Osteoblast (primary cell): Measurements from ENCODE around the gene CTNNA2. TPM values are rescaled to one million over a fixed set of nuclear protein-coding genes. Genes with fewer than 3 reads are reported as not detected.

Source experiments
- DNase-seq: peaks from one replicate; pipeline ENCODE4 v3.0.0; 2011; ENCODE audit warnings: low spot score, mixed read lengths; ENCODE audit not compliant: insufficient read length; ENCODE audit errors: missing footprints
- H2AFZ ChIP-seq: 2 replicates; pipeline ENCODE4 v1.6.0; 2011; ENCODE audit warnings: mild to moderate bottlenecking, low read length
- H3K27ac ChIP-seq: 2 replicates; pipeline ENCODE4 v1.5.1; 2011; ENCODE audit warnings: mild to moderate bottlenecking, low read depth, low read length, moderate library complexity
- H3K27me3 ChIP-seq: 2 replicates; pipeline ENCODE4 v1.6.0; 2012; ENCODE audit warnings: mild to moderate bottlenecking, control low read depth, inconsistent platforms, low read length, moderate library complexity; ENCODE audit not compliant: insufficient read depth
- H3K36me3 ChIP-seq: 2 replicates; pipeline ENCODE4 v1.5.1; 2011; ENCODE audit warnings: mild to moderate bottlenecking, low read length, control low read depth, moderate library complexity; ENCODE audit not compliant: insufficient read depth
- H3K4me1 ChIP-seq: 2 replicates; pipeline ENCODE4 v1.5.1; 2011; ENCODE audit warnings: mild to moderate bottlenecking, low read length, control low read depth, moderate library complexity; ENCODE audit not compliant: insufficient read depth
- H3K4me2 ChIP-seq: 2 replicates; pipeline ENCODE4 v1.6.0; 2011; ENCODE audit warnings: mild to moderate bottlenecking, low read length; ENCODE audit not compliant: insufficient read depth
- H3K4me3 ChIP-seq: fragments of 200-600 bp; sonication (generic); 3 replicates; pipeline ENCODE4 v1.5.1; 2012; ENCODE audit warnings: mild to moderate bottlenecking, low read length, inconsistent platforms; ENCODE audit not compliant: insufficient read depth
- H3K79me2 ChIP-seq: 2 replicates; pipeline ENCODE4 v1.6.0; 2012; ENCODE audit warnings: mild to moderate bottlenecking, low read length, control low read depth, inconsistent platforms; ENCODE audit not compliant: insufficient read depth
- H3K9me3 ChIP-seq: 2 replicates; pipeline ENCODE4 v1.5.1; 2011; ENCODE audit warnings: low read depth, low read length, control low read depth
- H4K20me1 ChIP-seq: 2 replicates; pipeline ENCODE4 v1.6.0; 2012; ENCODE audit warnings: mild to moderate bottlenecking, low read length, control low read depth; ENCODE audit not compliant: insufficient read depth
- CTCF ChIP-seq: IDR thresholded peaks from 2 replicates; pipeline ENCODE4 v1.5.1; 2011; ENCODE audit warnings: mild to moderate bottlenecking, low read depth, low read length, moderate library complexity; ENCODE audit errors: extremely low read depth
- total RNA-seq: library from RNA; depleted of rRNA; stranded (reverse); fragments of >200 nt; gene quantifications from 2 replicates; pipeline ENCODE4 v1.2.3, GENCODE V29; 2012

CTNNA2 gene
- total RNA-seq: 0.29 TPM in 1 of 2 replicates, not detected in the other

GRCh38 chr2:79512442-79513401, at the start of gene CTNNA2:
Gene CTNNA2 (plus strand): TSS chr2:79513051.
- no peaks in the 10 kb centered on the region for H3K79me2 ChIP-seq
- no peak within 1 kb of the TSS for H3K27ac ChIP-seq
- H3K9me3 ChIP-seq: no peaks in the 10 kb centered on the region
- TF ChIP-seq CTCF: no peak
- H3K27me3 ChIP-seq: peaks cover 7% of the 10 kb centered on the region
- H3K4me3 ChIP-seq: peak within 1 kb of the TSS; percentile 50
- H4K20me1 ChIP-seq: no peaks in the 10 kb centered on the region
- DNase-seq: peak; percentile 98
- H3K4me1 ChIP-seq: no peaks in the 10 kb centered on the region
- H2AFZ ChIP-seq: peak within 1 kb of the TSS; percentile 59
- no peaks in the 10 kb centered on the region for H3K36me3 ChIP-seq
- H3K4me2 ChIP-seq: peak within 1 kb of the TSS; percentile 57

- Histone ChIP-seq H3K27ac (no peak overlapping the region), H2AFZ (no peak overlapping the region), H3K4me3 (no peak overlapping the region), H3K79me2 (no peaks in the 10 kb centered on the region), H3K4me1 (no peaks in the 10 kb centered on the region), H3K27me3 (no peaks in the 10 kb centered on the region), H3K9me3 (no peaks in the 10 kb centered on the region), H4K20me1 (no peaks in the 10 kb centered on the region), H3K4me2 (no peak overlapping the region), H3K36me3 (no peaks in the 10 kb centered on the region)
- TF ChIP-seq CTCF: no peak
- no peak for DNase-seq
Observed at GRCh38 chr2:79487399-79487798, 25.5 kb upstream of the CTNNA2 start.

DNA sequence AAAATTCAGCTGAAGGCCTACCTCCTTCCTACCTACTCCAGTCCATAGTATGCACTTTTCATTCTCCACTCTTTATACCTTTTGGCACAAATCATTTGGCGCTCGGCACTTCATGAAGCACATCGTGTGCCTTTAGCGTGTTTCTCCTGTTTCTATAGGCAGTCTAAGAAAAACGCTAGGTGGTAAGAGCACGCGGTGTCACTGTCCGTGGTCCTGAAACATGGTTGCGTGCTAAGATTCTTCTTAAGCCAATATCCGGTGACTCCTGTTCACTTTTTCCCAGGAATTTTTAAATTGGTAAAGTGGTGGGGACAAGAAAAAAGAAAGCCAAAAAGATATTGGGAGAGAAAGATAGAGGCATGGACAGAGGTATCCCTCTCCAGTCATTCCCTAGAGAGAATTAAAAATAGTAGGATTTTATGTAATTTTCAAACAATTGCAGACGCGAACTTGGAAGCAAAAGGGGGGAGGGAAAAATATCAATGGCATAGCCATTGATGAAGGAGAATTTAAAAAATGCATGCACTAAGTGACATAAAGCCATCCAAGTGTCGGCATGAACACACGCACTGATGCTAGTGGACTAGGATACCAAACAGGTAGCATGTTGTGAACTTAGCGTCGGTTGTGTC, 1.4 kb upstream of the CTNNA2 start:
- Histone ChIP-seq H2AFZ (no peak overlapping the region), H3K36me3 (no peaks in the 10 kb centered on the region), H3K27ac (no peak overlapping the region), H3K4me1 (no peaks in the 10 kb centered on the region), H3K9me3 (no peaks in the 10 kb centered on the region), H3K4me2 (no peak overlapping the region), H3K79me2 (no peaks in the 10 kb centered on the region), H4K20me1 (no peaks in the 10 kb centered on the region), H3K4me3 (no peak overlapping the region), H3K27me3 (peaks cover 7% of the 10 kb centered on the region)
- TF ChIP-seq CTCF: no peak
- DNase-seq: peak; percentile 82

- Histone ChIP-seq H3K36me3 (no peaks in the 10 kb centered on the region), H3K79me2 (no peaks in the 10 kb centered on the region), H3K9me3 (no peaks in the 10 kb centered on the region), H3K27ac (no peak overlapping the region), H3K4me2 (no peak overlapping the region), H3K4me3 (no peak overlapping the region), H4K20me1 (no peaks in the 10 kb centered on the region), H2AFZ (no peak overlapping the region), H3K27me3 (peaks cover 7% of the 10 kb centered on the region), H3K4me1 (no peaks in the 10 kb centered on the region)
- DNase-seq: peak; percentile 31
- no peak for TF ChIP-seq CTCF
Observed at GRCh38 chr2:79513711-79514110, 860 bp downstream of the CTNNA2 start.
